H1 (cell line): ENCODE results near the gene DAW1. TPM values are rescaled to one million over a fixed set of nuclear protein-coding genes. Genes with fewer than 3 reads are reported as not detected.

Source experiments
- CTCF ChIA-PET: fragments of 300-600 bp; sonication (Branson Sonifier 250); formaldehyde crosslinking; loops from one replicate; lab custom pipeline; 2021; ENCODE audit not compliant: partially characterized antibody; lab: Charles Lee
- POLR2A ChIA-PET: fragments of 300-600 bp; sonication (Branson Sonifier 250); formaldehyde crosslinking; loops from one replicate; lab custom pipeline; 2021; ENCODE audit warnings: inconsistent platforms; ENCODE audit not compliant: partially characterized antibody; lab: Charles Lee
- DNase-seq, 2 experiments: peaks; one replicate each; pipeline versions ENCODE4 v3.0.0 to v3.0.0-alpha.2; 2010 to 2022; ENCODE audit warnings: low spot score in 2 of 2, low read depth in 1 of 2, mixed read lengths in 1 of 2
- FAIRE-seq: peaks from 2 replicates; lab custom pipeline; 2011; peaks lifted over from hg19 to GRCh38; lab: Jason Lieb, UNC
- H2AFZ ChIP-seq: 2 replicates; pipeline ENCODE4 v1.8.1; 2012; ENCODE audit warnings: low read length, inconsistent platforms
- H2AK5ac ChIP-seq: 2 replicates; pipeline ENCODE4 v1.6.1; 2013; ENCODE audit warnings: low read depth, low read length
- H2BK120ac ChIP-seq: replicated peaks from 2 replicates; pipeline ENCODE3; 2013; ENCODE audit warnings: low read depth, low read length, inconsistent platforms
- H2BK12ac ChIP-seq: 2 replicates; pipeline ENCODE4 v1.6.1; 2013; ENCODE audit warnings: low read depth, low read length
- H2BK15ac ChIP-seq: 2 replicates; pipeline ENCODE4 v1.6.1; 2013; ENCODE audit warnings: low read length
- H2BK20ac ChIP-seq: 2 replicates; pipeline ENCODE4 v1.6.1; 2013; ENCODE audit warnings: low read length
- H2BK5ac ChIP-seq: 2 replicates; pipeline ENCODE4 v1.6.1; 2013; ENCODE audit warnings: low read depth, low read length
- H3K14ac ChIP-seq: 2 replicates; pipeline ENCODE4 v1.6.1; 2013; ENCODE audit warnings: inconsistent platforms; ENCODE audit not compliant: insufficient read length
- H3K18ac ChIP-seq: 2 replicates; pipeline ENCODE4 v1.6.1; 2013; ENCODE audit warnings: low read length; ENCODE audit errors: extremely low read depth
- H3K23ac ChIP-seq: 2 replicates; pipeline ENCODE4 v1.6.1; 2013; ENCODE audit warnings: inconsistent platforms; ENCODE audit not compliant: insufficient read length
- H3K23me2 ChIP-seq: 2 replicates; pipeline ENCODE4 v1.6.1; 2013; ENCODE audit warnings: low read depth, low read length
- H3K27ac ChIP-seq: 2 replicates; pipeline ENCODE4 v1.6.1; 2011; ENCODE audit warnings: low read depth, low read length, inconsistent platforms
- H3K27me3 ChIP-seq, 4 experiments: replicated peaks in 1 of 4; 1 replicate in 1 of 4; 2 replicates in 3 of 4; pipeline versions ENCODE4 v1.6.1 to v1.8.1; 2011 to 2013; ENCODE audit warnings: low read length in 3 of 4, mild to moderate bottlenecking in 3 of 4, inconsistent platforms in 2 of 4, mixed read lengths in 2 of 4, moderate library complexity in 1 of 4; ENCODE audit not compliant: control insufficient read depth in 3 of 4, insufficient read depth in 3 of 4; ENCODE audit errors: extremely low read depth in 1 of 4
- H3K36me3 ChIP-seq, 4 experiments: 2 replicates each; pipeline versions ENCODE4 v1.6.1 to v1.8.1; 2011 to 2013; ENCODE audit warnings: mild to moderate bottlenecking in 4 of 4, low read length in 3 of 4, moderate library complexity in 2 of 4, control low read depth in 1 of 4, inconsistent platforms in 1 of 4; ENCODE audit not compliant: insufficient read depth in 4 of 4, control insufficient read depth in 2 of 4
- H3K4ac ChIP-seq: replicated peaks from 2 replicates; pipeline ENCODE3; 2013; ENCODE audit warnings: low read length, low read depth, mixed read lengths, inconsistent platforms; ENCODE audit not compliant: insufficient read length
- H3K4me1 ChIP-seq, 4 experiments: replicated peaks in 1 of 4; 1 replicate in 1 of 4; 2 replicates in 3 of 4; pipeline versions ENCODE4 v1.6.1 to v1.8.1; 2011 to 2013; ENCODE audit warnings: low read length in 3 of 4, inconsistent platforms in 2 of 4, mixed read lengths in 1 of 4; ENCODE audit not compliant: insufficient read depth in 4 of 4, control insufficient read depth in 3 of 4
- H3K4me2 ChIP-seq, 2 experiments: 2 replicates each; pipeline versions ENCODE4 v1.6.1 to v1.8.1; 2011 to 2013; ENCODE audit warnings: low read depth in 2 of 2, low read length in 2 of 2, control low read depth in 1 of 2, inconsistent platforms in 1 of 2, mild to moderate bottlenecking in 1 of 2; ENCODE audit not compliant: insufficient read depth in 1 of 2
- H3K4me3 ChIP-seq, 4 experiments: fragments of 200-600, 300-600 bp in 1 of 4; sonication (generic), shearing (Covaris generic), sonication (Bioruptor Twin) in 1 of 4; 2 replicates each; pipeline versions ENCODE4 v1.5.1 to v1.8.1; 2011 to 2016; ENCODE audit warnings: low read length in 4 of 4, low read depth in 3 of 4, control low read depth in 2 of 4, inconsistent platforms in 2 of 4, mild to moderate bottlenecking in 2 of 4, mixed read lengths in 1 of 4, moderate library complexity in 1 of 4; ENCODE audit not compliant: insufficient read depth in 2 of 4; ENCODE audit errors: extremely low read depth in 1 of 4
- H3K56ac ChIP-seq: replicated peaks from 2 replicates; pipeline ENCODE3; 2013; ENCODE audit warnings: low read depth, mild to moderate bottlenecking, mixed read lengths, low read length, inconsistent platforms; ENCODE audit not compliant: insufficient read length
- H3K79me1 ChIP-seq: 2 replicates; pipeline ENCODE4 v1.6.1; 2013; ENCODE audit warnings: low read depth, low read length, control low read depth
- H3K79me2 ChIP-seq, 2 experiments: 2 replicates each; pipeline versions ENCODE4 v1.6.1 to v1.8.1; 2012 to 2013; ENCODE audit warnings: low read length in 2 of 2, mild to moderate bottlenecking in 2 of 2, inconsistent platforms in 1 of 2; ENCODE audit not compliant: insufficient read depth in 2 of 2, control insufficient read depth in 1 of 2
- H3K9ac ChIP-seq, 4 experiments: replicated peaks in 1 of 4; 1 replicate in 1 of 4; 2 replicates in 3 of 4; pipeline versions ENCODE4 v1.6.1 to v1.8.1; 2011 to 2013; ENCODE audit warnings: low read depth in 3 of 4, low read length in 3 of 4, control low read depth in 2 of 4, mild to moderate bottlenecking in 2 of 4, moderate library complexity in 2 of 4, inconsistent platforms in 1 of 4; ENCODE audit errors: extremely low read depth in 1 of 4
- H3K9me3 ChIP-seq, 2 experiments: 2 replicates each; pipeline versions ENCODE4 v1.6.1 to v1.8.1; 2012 to 2013; ENCODE audit warnings: mild to moderate bottlenecking in 2 of 2, moderate library complexity in 2 of 2, control low read depth in 1 of 2, inconsistent platforms in 1 of 2, low read depth in 1 of 2, low read length in 1 of 2, mixed read lengths in 1 of 2; ENCODE audit not compliant: insufficient read depth in 2 of 2
- H4K20me1 ChIP-seq, 2 experiments: replicated peaks in 1 of 2; 2 replicates each; pipeline versions ENCODE3 to v1.8.1; 2011 to 2013; ENCODE audit warnings: inconsistent platforms in 2 of 2, low read length in 2 of 2, mild to moderate bottlenecking in 1 of 2; ENCODE audit not compliant: insufficient read depth in 2 of 2, control insufficient read depth in 1 of 2
- H4K5ac ChIP-seq: 2 replicates; pipeline ENCODE4 v1.6.1; 2013; ENCODE audit warnings: low read length, low read depth, mixed read lengths, inconsistent platforms; ENCODE audit not compliant: insufficient read length
- H4K8ac ChIP-seq: 2 replicates; pipeline ENCODE4 v1.8.0; 2013; ENCODE audit warnings: mild to moderate bottlenecking, moderate library complexity, low read length, inconsistent platforms; ENCODE audit not compliant: insufficient read depth; ENCODE audit errors: extremely low read depth
- H4K91ac ChIP-seq: replicated peaks from 2 replicates; pipeline ENCODE3; 2013; ENCODE audit warnings: low read length, mixed read lengths, inconsistent platforms; ENCODE audit not compliant: insufficient read length
- CBX5 ChIP-seq: fragments of 300-800, 300-1000 bp; sonication (generic); IDR thresholded peaks from 2 replicates; pipeline ENCODE4 v1.7.1; 2016; ENCODE audit warnings: antibody characterized with exemption, low read length, low read depth
- CEBPB ChIP-seq: IDR thresholded peaks from 2 replicates; pipeline ENCODE4 v1.6.1; 2012; ENCODE audit warnings: low read depth, low read length
- EP300 ChIP-seq, 2 experiments: IDR thresholded peaks; 1 replicate in 1 of 2; 2 replicates in 1 of 2; pipeline ENCODE4 v1.6.1; 2011 to 2012; ENCODE audit warnings: low read depth in 2 of 2, low read length in 2 of 2, mild to moderate bottlenecking in 2 of 2, borderline replicate concordance in 1 of 2, inconsistent platforms in 1 of 2, moderate library complexity in 1 of 2
- GTF2F1 ChIP-seq: IDR thresholded peaks from 2 replicates; pipeline ENCODE4 v1.6.1; 2012; ENCODE audit warnings: low read depth, low read length, improper control_type of control experiment, borderline replicate concordance
- KDM5A ChIP-seq: fragments of 200-600 bp; IDR thresholded peaks from 2 replicates; pipeline ENCODE4 v1.7.1; 2012; ENCODE audit warnings: mild to moderate bottlenecking, low read length, inconsistent platforms, mixed read lengths
- POLR2A ChIP-seq, 2 experiments: IDR thresholded peaks; 1 replicate in 1 of 2; 2 replicates in 1 of 2; pipeline ENCODE4 v1.6.1; 2011; ENCODE audit warnings: low read depth in 2 of 2, low read length in 2 of 2, mild to moderate bottlenecking in 2 of 2; ENCODE audit errors: control extremely low read depth in 1 of 2
- POU5F1 ChIP-seq: IDR thresholded peaks from 2 replicates; pipeline ENCODE4 v1.6.1; 2011; ENCODE audit warnings: low read depth, mild to moderate bottlenecking, low read length, moderate library complexity
- SP1 ChIP-seq: IDR thresholded peaks from 2 replicates; pipeline ENCODE4 v1.6.1; 2011; ENCODE audit warnings: low read depth, low read length
- SP2 ChIP-seq: IDR thresholded peaks from 2 replicates; pipeline ENCODE4 v1.6.1; 2012; ENCODE audit warnings: mild to moderate bottlenecking, low read length, inconsistent platforms
- SRF ChIP-seq: IDR thresholded peaks from 2 replicates; pipeline ENCODE4 v1.6.1; 2011; ENCODE audit warnings: mild to moderate bottlenecking, low read depth, low read length, moderate library complexity
- SUZ12 ChIP-seq: fragments of 200-600 bp; sonication (generic); IDR thresholded peaks from 2 replicates; pipeline ENCODE4 v1.6.1; 2012; ENCODE audit warnings: mild to moderate bottlenecking, inconsistent platforms, low read length, moderate library complexity, mixed read lengths
- TAF1 ChIP-seq: IDR thresholded peaks from 2 replicates; pipeline ENCODE4 v1.6.1; 2011; ENCODE audit warnings: mild to moderate bottlenecking, low read depth, low read length
- WGBS, 2 experiments: shearing (Covaris generic) in 1 of 2; methylation state at CpG; one replicate each; pipeline versions ENCODE4 v1.1.6 to v1.1.7; 2013 to 2015; ENCODE audit warnings: low lambda C conversion rate in 2 of 2, mixed read lengths in 2 of 2, inconsistent platforms in 1 of 2, low coverage in 1 of 2, missing lambda C conversion rate in 1 of 2; ENCODE audit not compliant: insufficient replicate concordance in 2 of 2, insufficient coverage in 1 of 2, insufficient read length in 1 of 2; ENCODE audit errors: extremely low coverage in 1 of 2, missing lambda C conversion rate in 1 of 2; 5-methylcytosine and 5-hydroxymethylcytosine counted together
- polyA plus RNA-seq, 7 experiments: library from polyadenylated mRNA; depleted of rRNA in 3 of 7; stranded (reverse) in 5 of 7; unstranded in 2 of 7; fragments of >200 nt in 5 of 7; fragments of 200-250 nt in 2 of 7; gene quantifications; 1 replicate in 5 of 7; 2 replicates in 1 of 7; 4 replicates in 1 of 7; pipeline versions ENCODE4 v1.2.1 to v1.2.3, GENCODE V29; 2011 to 2013; ENCODE audit warnings: missing spikeins in 2 of 7, mixed read lengths in 2 of 7
- total RNA-seq: library from RNA; stranded (reverse); fragmentation: NEBNext Ultra II Directional; extraction: Animal tissue kit (Norgen Biotek cat#: 25700); gene quantifications from 2 replicates; pipeline ENCODE4 v1.2.1, GENCODE V29; 2021

The DAW1 gene
- total and polyA plus RNA-seq, 2 of the 8 experiments (the other 6 are each of a cell fraction or from before 2014, with no cell fraction given), result 0.44 to 1.4 TPM

GRCh38 chr2:227856697-227857096 is 14.7 kb upstream of the DAW1 start:
- Histone ChIP-seq H2BK120ac (no peak overlapping the region), H4K5ac (no peak overlapping the region), H2BK5ac (no peak overlapping the region), H2BK12ac (no peak overlapping the region), H3K23ac (no peak overlapping the region)
- TF ChIP-seq EP300 (IDR thresholded peaks at IDR 0.05; ENCODE audit: borderline replicate concordance in 1 of 2, low read depth in 2 of 2, low read length in 2 of 2), result no peak
- TF ChIP-seq SP1, result no peak
- no peak for TF ChIP-seq TAF1
- TF ChIP-seq POU5F1, result no peak
- TF ChIP-seq SP2, result no peak
- TF ChIP-seq CBX5, result no peak
- no peak for TF ChIP-seq CEBPB
- TF ChIP-seq GTF2F1, result no peak
- no peak for TF ChIP-seq KDM5A
- TF ChIP-seq SUZ12, result no peak
- no peak for TF ChIP-seq SRF
- TF ChIP-seq POLR2A (IDR thresholded peaks at IDR 0.05; ENCODE audit: control extremely low read depth in 1 of 2, low read depth in 2 of 2, low read length in 2 of 2), result no peak
- TF ChIP-seq, all 59 proteins: peak for 0
- Histone ChIP-seq H4K91ac (no peak overlapping the region), H4K8ac (no peak overlapping the region), H3K79me1 (no peaks in the 10 kb centered on the region), H3K14ac (no peak overlapping the region), H3K4ac (no peak overlapping the region), H3K18ac (no peak overlapping the region), H2BK20ac (no peak overlapping the region), H3K23me2 (no peaks in the 10 kb centered on the region), H2AFZ (no peak overlapping the region), H3K36me3 (no peaks in the 10 kb centered on the region), H3K4me3 (no peak overlapping the region), H3K27me3 (no peaks in the 10 kb centered on the region), H3K9me3 (no peaks in the 10 kb centered on the region), H2BK15ac (no peak overlapping the region), H3K4me1 (no peaks in the 10 kb centered on the region), H3K9ac (no peak overlapping the region), H4K20me1 (no peaks in the 10 kb centered on the region), H3K56ac (no peak overlapping the region), H2AK5ac (no peak overlapping the region), H3K4me2 (no peak overlapping the region), H3K27ac (no peak overlapping the region), H3K79me2 (no peaks in the 10 kb centered on the region)
- ChIA-PET CTCF (no interaction called here), POLR2A (no interaction called here)
- FAIRE-seq (no peak), DNase-seq (no peak)
- 96% methylated on average over 2 of the region's 2 CpGs; no CpG with 5 or more reads in 1 of the 2 experiments for WGBS, 2 experiments
